ENCODE data around the gene TAGLN3. TPM values are rescaled to one million over a fixed set of nuclear protein-coding genes. Genes with fewer than 3 reads are reported as not detected.

Gene TAGLN3
- total RNA-seq, 1 experiment from 2014 or later = not detected

DNA sequence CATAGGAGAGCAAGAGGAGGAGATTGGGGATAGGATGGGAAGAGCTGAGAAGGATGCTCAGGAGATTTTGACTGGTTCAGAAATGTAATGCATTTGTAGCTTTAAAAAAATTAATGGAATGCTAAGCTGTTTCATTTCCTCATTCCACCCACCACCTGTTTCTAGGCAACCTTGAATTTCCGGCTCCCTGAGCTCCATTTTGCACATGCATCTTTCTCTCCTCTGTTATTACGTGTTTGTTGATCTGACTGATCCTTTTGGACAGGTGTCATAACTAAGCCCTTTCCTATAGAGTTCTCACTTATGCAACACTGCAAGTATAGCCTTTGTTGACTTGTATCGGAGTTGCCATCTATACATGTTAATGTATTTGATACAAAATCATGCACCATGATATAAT, 40.1 kb downstream of the TAGLN3 start:
- Histone ChIP-seq H3K4me1 (ENCODE audit: control insufficient read depth, insufficient read depth, low read length) (peaks cover 2% of the 10 kb centered on the region; the same call in 1 of the 2 replicates), H3K9me3 (ENCODE audit: control insufficient read depth, insufficient read depth, low read depth, low read length) (no peaks in the 10 kb centered on the region), H3K36me3 (ENCODE audit: control insufficient read depth, insufficient read depth, low read length) (no peaks in the 10 kb centered on the region), H3K4me3 (ENCODE audit: low read depth in 2 of 2, low read length in 2 of 2) (no peak overlapping the region), H3K27ac (ENCODE audit: low read length) (no peak overlapping the region), H3K27me3 (ENCODE audit: control insufficient read depth, insufficient read depth, low read length) (peaks cover 18% of the 10 kb centered on the region; the same call in 1 of the 2 replicates)
- no peak for DNase-seq (ENCODE audit: low read depth, low spot score)
- intact Hi-C loops (cut with micrococcal nuclease; ENCODE audit: unreplicated experiment) (no loop called here), in situ Hi-C loops (cut with HindIII; ENCODE audit: low pct_unique_long_range_greater_than_20kb, low sequenced_read_pairs) (no loop called here)
- TF ChIP-seq POLR2AphosphoS5 (IDR thresholded peaks at IDR 0.05; ENCODE audit: low read depth, low read length) (no peak), SIN3A (IDR thresholded peaks at IDR 0.05; ENCODE audit: borderline replicate concordance, insufficient read depth, low read depth, low read length) (no peak), TCF7L2 (IDR thresholded peaks at IDR 0.05; ENCODE audit: low read depth, low read length) (no peak)
- TF ChIP-seq, protein P1, sequence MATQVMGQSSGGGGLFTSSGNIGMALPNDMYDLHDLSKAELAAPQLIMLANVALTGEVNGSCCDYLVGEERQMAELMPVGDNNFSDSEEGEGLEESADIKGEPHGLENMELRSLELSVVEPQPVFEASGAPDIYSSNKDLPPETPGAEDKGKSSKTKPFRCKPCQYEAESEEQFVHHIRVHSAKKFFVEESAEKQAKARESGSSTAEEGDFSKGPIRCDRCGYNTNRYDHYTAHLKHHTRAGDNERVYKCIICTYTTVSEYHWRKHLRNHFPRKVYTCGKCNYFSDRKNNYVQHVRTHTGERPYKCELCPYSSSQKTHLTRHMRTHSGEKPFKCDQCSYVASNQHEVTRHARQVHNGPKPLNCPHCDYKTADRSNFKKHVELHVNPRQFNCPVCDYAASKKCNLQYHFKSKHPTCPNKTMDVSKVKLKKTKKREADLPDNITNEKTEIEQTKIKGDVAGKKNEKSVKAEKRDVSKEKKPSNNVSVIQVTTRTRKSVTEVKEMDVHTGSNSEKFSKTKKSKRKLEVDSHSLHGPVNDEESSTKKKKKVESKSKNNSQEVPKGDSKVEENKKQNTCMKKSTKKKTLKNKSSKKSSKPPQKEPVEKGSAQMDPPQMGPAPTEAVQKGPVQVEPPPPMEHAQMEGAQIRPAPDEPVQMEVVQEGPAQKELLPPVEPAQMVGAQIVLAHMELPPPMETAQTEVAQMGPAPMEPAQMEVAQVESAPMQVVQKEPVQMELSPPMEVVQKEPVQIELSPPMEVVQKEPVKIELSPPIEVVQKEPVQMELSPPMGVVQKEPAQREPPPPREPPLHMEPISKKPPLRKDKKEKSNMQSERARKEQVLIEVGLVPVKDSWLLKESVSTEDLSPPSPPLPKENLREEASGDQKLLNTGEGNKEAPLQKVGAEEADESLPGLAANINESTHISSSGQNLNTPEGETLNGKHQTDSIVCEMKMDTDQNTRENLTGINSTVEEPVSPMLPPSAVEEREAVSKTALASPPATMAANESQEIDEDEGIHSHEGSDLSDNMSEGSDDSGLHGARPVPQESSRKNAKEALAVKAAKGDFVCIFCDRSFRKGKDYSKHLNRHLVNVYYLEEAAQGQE (IDR thresholded peaks at IDR 0.05; ENCODE audit: insufficient read depth in 1 of 2, low read depth in 2 of 2, low read length in 1 of 2) = no peak
- TF ChIP-seq, protein P2, sequence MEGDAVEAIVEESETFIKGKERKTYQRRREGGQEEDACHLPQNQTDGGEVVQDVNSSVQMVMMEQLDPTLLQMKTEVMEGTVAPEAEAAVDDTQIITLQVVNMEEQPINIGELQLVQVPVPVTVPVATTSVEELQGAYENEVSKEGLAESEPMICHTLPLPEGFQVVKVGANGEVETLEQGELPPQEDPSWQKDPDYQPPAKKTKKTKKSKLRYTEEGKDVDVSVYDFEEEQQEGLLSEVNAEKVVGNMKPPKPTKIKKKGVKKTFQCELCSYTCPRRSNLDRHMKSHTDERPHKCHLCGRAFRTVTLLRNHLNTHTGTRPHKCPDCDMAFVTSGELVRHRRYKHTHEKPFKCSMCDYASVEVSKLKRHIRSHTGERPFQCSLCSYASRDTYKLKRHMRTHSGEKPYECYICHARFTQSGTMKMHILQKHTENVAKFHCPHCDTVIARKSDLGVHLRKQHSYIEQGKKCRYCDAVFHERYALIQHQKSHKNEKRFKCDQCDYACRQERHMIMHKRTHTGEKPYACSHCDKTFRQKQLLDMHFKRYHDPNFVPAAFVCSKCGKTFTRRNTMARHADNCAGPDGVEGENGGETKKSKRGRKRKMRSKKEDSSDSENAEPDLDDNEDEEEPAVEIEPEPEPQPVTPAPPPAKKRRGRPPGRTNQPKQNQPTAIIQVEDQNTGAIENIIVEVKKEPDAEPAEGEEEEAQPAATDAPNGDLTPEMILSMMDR (IDR thresholded peaks at IDR 0.05) = no peak
- BruUV-seq (replicated peaks) = no TSS peak
- POLR2A ChIA-PET = no interaction called here
- CTCF ChIA-PET = no interaction called here
- no peak for ATAC-seq

DNA sequence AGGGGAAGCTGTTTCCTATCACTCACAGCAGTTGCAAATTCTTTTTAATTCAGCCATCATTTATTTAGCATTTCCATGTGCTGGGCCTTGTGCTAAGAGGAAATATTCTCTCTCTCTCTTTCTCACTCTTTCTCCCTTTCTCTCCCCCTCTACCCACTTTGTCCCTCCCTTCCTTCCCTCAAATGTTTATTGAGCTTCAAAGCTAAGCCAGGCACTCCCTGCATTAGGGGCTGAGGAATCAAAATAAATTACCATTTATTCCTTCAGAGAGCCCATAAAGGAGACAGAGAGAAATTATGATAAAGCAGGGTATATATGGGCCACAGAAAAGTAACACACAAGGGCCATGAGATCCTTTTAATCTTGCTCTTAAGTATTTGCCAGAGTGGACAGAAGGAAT, 42.6 kb downstream of the TAGLN3 start:
- Histone ChIP-seq H3K27me3 (ENCODE audit: control insufficient read depth, insufficient read depth, low read length) (peaks cover 16% of the 10 kb centered on the region), H3K27ac (ENCODE audit: low read length) (no peak overlapping the region), H3K36me3 (ENCODE audit: control insufficient read depth, insufficient read depth, low read length) (no peaks in the 10 kb centered on the region), H3K4me3 (ENCODE audit: low read depth in 2 of 2, low read length in 2 of 2) (no peak overlapping the region), H3K4me1 (ENCODE audit: control insufficient read depth, insufficient read depth, low read length) (peaks cover 5% of the 10 kb centered on the region; the same call in 1 of the 2 replicates), H3K9me3 (ENCODE audit: control insufficient read depth, insufficient read depth, low read depth, low read length) (no peaks in the 10 kb centered on the region)
- TF ChIP-seq TCF7L2 (IDR thresholded peaks at IDR 0.05; ENCODE audit: low read depth, low read length) (no peak), POLR2AphosphoS5 (IDR thresholded peaks at IDR 0.05; ENCODE audit: low read depth, low read length) (no peak), SIN3A (IDR thresholded peaks at IDR 0.05; ENCODE audit: borderline replicate concordance, insufficient read depth, low read depth, low read length) (no peak)
- TF ChIP-seq, protein P1 (IDR thresholded peaks at IDR 0.05; ENCODE audit: insufficient read depth in 1 of 2, low read depth in 2 of 2, low read length in 1 of 2) = no peak
- TF ChIP-seq, protein P2 (IDR thresholded peaks at IDR 0.05) = no peak
- BruUV-seq (replicated peaks) = no TSS peak
- DNase-seq (ENCODE audit: low read depth, low spot score) (no peak), ATAC-seq (no peak)
- CTCF ChIA-PET = interaction anchor here (0.6 kb wide), 1 partner anchor 47 kb away, joined by 3 read pairs; no protein-coding TSS in a partner anchor
- intact Hi-C loops (cut with micrococcal nuclease; ENCODE audit: unreplicated experiment) = no loop called here
- POLR2A ChIA-PET = no interaction called here
- in situ Hi-C loops (cut with HindIII; ENCODE audit: low pct_unique_long_range_greater_than_20kb, low sequenced_read_pairs) = no loop called here
